Stimulated activated CD4-positive, alpha-beta T cell treated with anti-CD3 and anti-CD28 coated beads, Interleukin-12 subunit alpha, Interleukin-12 subunit beta, amount 100 ng/mL, for 4 hours (primary cell): ENCODE data around the gene MAGEB3.
"Not testable (repeated sequence)": the region's sequence is repeated elsewhere in the genome, so short reads cannot be mapped to it uniquely, and the experiment has no call there.

Experiments
- DNase-seq: peaks from one replicate; pipeline ENCODE4 v3.0.0-alpha.2; 2020

Gene MAGEB3

GRCh38 chrX:30230395-30230794, at the start of gene MAGEB3:
MAGEB3 (plus strand) TSS chrX:30230657; CDS start chrX:30235925, 5,268 bp downstream.
- no peak for DNase-seq

GRCh38 chrX:30181353-30181752, 49.1 kb upstream of the MAGEB3 start:
- no peak for DNase-seq

GRCh38 chrX:30183554-30183953, 46.9 kb upstream of the MAGEB3 start:
- no peak for DNase-seq

GRCh38 chrX:30190426-30190825, 40.0 kb upstream of the MAGEB3 start:
- DNase-seq: no peak

GRCh38 chrX:30193910-30194309, 36.5 kb upstream of the MAGEB3 start:
- DNase-seq: not testable (repeated sequence)

- no peak for DNase-seq
Measured at GRCh38 chrX:30196322-30196721, 34.1 kb upstream of the MAGEB3 start.

- no peak for DNase-seq
Measured at GRCh38 chrX:30212172-30212571, 18.3 kb upstream of the MAGEB3 start.

- DNase-seq: no peak
Measured at GRCh38 chrX:30215357-30215843, 15.1 kb upstream of the MAGEB3 start, which contains the start of gene MAGEB2. MAGEB2 (plus strand) TSS chrX:30215563; CDS start chrX:30218581, 3,018 bp downstream.

- DNase-seq: no peak
Measured at GRCh38 chrX:30217465-30217864, 13.0 kb upstream of the MAGEB3 start.

- DNase-seq: no peak
Measured at GRCh38 chrX:30219372-30219771, 11.1 kb upstream of the MAGEB3 start.

- DNase-seq: no peak
Measured at GRCh38 chrX:30220661-30221060, 9.8 kb upstream of the MAGEB3 start.

GRCh38 chrX:30224536-30224935, 5.9 kb upstream of the MAGEB3 start:
- DNase-seq: no peak

- DNase-seq: no peak
Measured at GRCh38 chrX:30228526-30228925, 1.9 kb upstream of the MAGEB3 start.

GRCh38 chrX:30241724-30242415, 11.4 kb downstream of the MAGEB3 start, which contains the start of gene MAGEB4:
MAGEB4 (plus strand) TSS chrX:30242000; CDS start chrX:30242136, 136 bp downstream.
- DNase-seq: no peak

- no peak for DNase-seq
Measured at GRCh38 chrX:30246769-30247489, 16.5 kb downstream of the MAGEB3 start, which contains the start of gene MAGEB1. MAGEB1 (plus strand) TSS chrX:30247146; CDS start chrX:30250494, 3,348 bp downstream.

GRCh38 chrX:30248854-30249253, 18.4 kb downstream of the MAGEB3 start:
- no peak for DNase-seq

- DNase-seq: no peak
Measured at GRCh38 chrX:30253257-30253656, 22.8 kb downstream of the MAGEB3 start.

GRCh38 chrX:30259927-30260326, 29.5 kb downstream of the MAGEB3 start:
- no peak for DNase-seq

- no peak for DNase-seq
Measured at GRCh38 chrX:30261012-30261411, 30.6 kb downstream of the MAGEB3 start.

GRCh38 chrX:30262763-30263162, 32.3 kb downstream of the MAGEB3 start:
- DNase-seq: no peak

GRCh38 chrX:30270639-30271038, 40.2 kb downstream of the MAGEB3 start:
- DNase-seq: no peak

GRCh38 chrX:30275498-30275897, 45.0 kb downstream of the MAGEB3 start:
- no peak for DNase-seq

- DNase-seq: no peak
Measured at GRCh38 chrX:30278365-30278764, 47.9 kb downstream of the MAGEB3 start.

- no peak for DNase-seq
Measured at GRCh38 chrX:30280428-30280827, 50.0 kb downstream of the MAGEB3 start.
